B cell (primary cell): ENCODE measurements around the gene CMTM8.

Source experiments
- CTCF ChIP-seq: fragments of 200-600 bp; IDR thresholded peaks from one replicate; pipeline ENCODE4 v1.8.0; 2022; ENCODE audit warnings: antibody characterized with exemption, mild to moderate bottlenecking
- EZH2 ChIP-seq: IDR thresholded peaks from 2 replicates; pipeline ENCODE4 v1.6.1; 2012; ENCODE audit warnings: borderline replicate concordance, low read depth, mild to moderate bottlenecking, moderate library complexity, low read length; ENCODE audit not compliant: insufficient read depth, poor library complexity, severe bottlenecking

DNA sequence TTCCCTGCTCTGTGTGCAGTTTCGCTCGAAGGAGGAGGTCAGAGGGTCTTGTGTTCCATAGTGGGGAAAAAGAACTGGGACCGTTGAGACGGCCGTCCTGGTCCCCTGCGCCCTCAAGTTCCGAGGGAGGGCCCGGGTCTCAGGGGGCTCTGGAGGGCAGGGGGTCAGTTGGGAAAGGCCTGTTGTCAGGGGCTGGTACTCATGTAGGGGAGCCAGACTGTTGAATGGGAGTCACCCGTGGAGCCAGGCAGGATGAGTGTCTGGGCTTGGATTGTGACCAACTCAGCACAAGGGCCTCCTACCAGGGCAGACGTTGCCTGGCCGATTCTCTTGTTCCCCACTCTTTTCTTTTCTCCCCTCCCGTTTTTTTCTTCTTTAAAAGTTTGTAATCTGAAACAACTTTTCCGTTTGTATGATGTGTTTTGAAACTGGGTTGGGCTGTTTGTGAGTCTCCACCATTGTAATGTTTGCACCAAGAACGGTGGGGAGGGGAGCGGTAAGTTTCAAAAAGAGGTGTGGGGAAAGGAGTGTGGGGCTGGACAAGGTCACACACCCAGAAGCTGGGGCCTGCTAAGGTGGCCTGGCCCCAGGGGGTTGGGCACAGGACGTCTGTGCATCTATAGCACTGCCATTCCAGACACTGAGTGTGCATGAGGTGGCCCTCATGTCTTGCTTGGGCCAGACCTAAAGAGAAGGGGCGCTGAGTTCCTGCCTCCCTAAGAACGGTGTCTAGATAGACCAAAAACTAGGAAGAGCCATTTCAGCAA is 154.2 kb downstream of the CMTM8 start:
- TF ChIP-seq CTCF (no peak), EZH2 (no peak)
